CD1c-positive myeloid dendritic cell (primary cell): ENCODE measurements around the gene FRMPD4.

Experiments
- DNase-seq: peaks from one replicate; pipeline ENCODE4 v3.0.0-alpha.2; 2016; ENCODE audit errors: extremely low spot score

Gene FRMPD4

DNA sequence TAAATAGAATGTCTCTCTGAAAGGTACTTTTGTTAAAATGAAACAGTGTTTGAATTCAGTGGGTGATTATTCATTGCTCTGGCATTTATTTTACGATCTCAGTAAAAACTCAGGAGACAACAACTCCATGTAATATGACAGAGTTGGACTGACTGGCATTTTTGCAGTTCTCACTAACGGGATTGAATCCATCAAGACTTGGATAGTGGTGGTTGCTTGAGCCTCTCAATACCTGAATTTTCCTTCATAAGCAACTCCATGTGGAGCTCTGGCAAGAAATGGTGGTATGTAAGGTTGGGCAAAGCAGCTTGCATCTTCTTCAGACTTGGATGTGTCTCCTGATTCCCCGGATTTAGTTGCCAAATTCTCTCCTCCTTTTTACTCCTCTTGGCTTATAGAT is 72.7 kb downstream of the FRMPD4 start:
- DNase-seq = no peak

DNA sequence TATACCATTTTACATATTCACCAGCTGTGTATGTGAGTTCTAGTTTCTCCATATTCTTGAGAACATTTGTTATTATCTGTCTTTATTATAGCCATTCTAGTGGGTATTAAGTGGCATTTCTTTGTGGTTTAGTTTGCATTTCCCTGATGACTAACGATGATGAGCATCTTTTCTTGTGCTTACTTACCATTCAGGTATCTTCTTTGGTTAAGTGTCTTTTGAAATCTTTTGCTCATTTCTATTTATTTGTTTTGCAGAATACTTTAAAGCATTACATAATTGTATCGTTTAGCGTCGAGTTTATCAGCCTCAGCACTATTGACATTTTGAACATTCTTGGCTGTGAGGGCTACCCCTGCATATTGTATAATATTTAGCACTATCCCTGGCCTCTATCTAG is 85.4 kb downstream of the FRMPD4 start:
- no peak for DNase-seq

DNA sequence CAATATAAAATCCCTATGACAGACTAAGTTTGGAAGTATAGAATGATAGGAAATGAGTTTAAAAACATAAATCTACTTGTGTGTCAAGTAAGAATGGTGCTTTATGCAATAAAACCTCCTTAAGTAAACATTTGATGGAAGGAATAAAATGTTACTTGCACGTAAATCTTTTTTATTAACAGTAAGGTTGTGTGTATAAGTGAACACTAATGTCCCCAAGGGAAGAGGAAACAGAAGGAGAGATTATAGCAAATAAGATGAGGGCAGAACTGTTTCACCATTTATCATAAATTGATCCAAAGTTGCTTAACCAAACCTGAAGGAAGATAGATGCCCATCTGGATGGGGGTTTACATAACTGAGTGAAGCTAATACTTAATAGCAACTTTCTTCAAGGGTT is 86.8 kb downstream of the FRMPD4 start:
- no peak for DNase-seq

DNA sequence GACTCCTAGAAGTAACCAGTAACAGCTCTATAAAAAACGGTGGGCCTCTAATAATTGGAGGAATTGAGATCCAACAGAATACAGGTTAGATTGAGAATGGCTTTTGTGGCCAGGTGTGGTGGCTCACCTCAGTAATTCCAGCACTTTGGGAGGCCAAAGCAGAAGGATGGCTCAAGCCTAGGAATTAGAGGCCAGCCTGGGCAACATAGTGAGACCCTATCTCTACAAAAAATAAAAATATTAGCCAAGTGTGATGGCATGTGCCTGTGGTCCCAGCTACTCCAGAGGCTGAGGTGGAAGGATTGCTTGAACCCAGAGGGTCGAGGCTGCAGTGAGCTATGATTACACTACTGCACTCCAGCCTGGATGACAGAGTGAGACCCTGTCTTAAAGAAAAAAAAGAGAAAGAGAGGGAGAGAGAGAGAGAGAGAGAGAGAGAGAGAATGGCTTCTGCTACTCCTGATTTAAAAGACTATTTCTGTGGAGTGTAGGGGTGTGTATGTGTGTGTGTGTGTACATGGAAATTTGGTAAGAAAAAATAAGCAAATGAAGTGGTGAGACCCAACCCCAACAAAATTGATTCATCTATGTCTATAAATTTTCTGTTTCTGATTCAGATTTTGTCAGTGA is 89.3 kb downstream of the FRMPD4 start:
- no peak for DNase-seq

DNA sequence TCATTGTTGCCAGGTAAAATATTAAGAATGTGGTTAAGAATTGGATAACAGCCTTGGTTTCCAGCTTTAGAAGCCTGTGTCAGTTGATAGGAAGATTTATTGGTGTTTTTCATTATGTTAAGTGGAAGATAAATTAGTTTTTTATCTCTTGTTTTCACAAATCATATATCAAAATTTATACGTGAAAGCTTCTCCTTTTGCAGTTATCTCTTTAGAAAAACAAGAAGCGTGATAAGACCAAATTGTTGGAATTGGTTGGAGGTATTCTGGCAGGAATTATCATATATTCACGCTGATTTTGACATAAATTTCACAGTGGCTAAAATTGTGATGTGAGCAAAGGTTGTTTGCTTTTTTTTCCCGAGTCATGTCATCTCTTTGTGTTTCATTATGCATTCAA is 90.6 kb downstream of the FRMPD4 start:
- DNase-seq = no peak

DNA sequence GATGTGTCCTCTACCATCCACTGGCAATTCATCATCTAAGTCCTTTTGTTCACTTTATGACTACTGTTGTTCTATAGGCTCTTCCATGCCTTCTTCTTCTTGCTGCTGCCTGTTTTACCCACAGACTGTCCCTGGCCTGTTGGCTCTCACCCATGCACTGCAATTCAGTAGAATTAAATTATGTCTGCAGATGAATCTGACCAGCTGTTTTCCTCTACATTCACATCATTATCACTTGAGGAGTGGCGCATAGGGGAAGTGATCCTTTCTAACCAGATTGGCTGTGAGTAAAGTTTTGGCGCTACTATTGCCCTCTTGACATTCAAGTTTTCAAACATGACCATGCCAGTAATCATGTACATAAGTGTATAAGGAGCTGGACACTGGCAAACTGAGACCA is 91.7 kb downstream of the FRMPD4 start:
- DNase-seq = no peak

DNA sequence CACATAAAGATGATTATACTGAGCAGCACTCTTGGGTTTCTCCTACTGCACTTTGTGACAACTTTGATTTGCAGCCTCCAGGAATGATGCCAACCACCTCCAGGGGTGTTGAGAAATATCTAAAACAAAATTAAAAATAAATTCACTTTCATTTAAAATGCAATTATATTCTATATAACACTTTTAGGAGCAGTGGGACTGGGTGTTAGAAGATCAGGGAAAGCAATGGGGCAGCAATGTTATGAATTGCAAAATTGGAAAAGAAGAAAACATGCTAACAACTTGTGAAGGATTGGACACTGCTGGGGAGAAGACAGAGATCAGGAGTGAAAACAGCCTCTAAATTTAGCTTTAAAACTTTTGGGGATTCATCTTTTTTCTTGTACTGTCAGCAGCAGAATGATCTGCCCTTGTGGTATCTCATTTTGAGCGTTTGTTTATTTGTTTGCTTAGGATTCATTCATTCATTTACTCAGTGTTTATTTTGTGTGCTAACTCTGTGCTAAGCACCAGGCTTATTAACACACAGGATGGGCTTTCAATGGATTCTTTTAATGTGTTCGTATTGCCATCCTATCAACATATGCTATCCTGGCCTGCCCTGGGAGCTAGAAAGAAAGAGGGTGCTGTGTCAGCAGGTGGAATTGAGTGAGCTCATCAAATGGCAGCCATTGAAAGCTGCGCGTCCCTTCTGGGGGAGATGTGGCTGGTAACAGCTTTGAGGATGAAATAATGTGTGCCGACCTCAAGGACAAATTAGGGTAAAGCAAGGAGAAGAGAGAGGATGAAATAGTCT is 96.5 kb downstream of the FRMPD4 start:
- no peak for DNase-seq

DNA sequence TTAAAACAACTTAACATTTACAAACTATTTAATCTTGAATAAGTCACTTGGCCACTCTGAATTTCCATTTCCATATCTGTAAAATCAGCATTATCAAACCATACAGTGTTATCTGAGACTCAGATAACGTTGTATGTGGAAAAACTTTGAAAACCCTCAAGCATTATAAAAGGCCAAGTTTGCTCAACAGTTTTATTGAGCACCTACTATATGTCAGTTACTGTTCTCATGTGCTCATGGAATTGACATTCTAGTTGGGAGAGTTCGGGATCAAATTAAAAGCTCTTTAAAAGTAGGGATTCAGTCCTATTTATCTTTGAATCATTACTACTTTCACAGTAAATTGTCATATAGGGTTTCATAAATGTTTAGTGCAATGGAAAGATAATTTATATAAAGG is 97.9 kb downstream of the FRMPD4 start:
- no peak for DNase-seq

DNA sequence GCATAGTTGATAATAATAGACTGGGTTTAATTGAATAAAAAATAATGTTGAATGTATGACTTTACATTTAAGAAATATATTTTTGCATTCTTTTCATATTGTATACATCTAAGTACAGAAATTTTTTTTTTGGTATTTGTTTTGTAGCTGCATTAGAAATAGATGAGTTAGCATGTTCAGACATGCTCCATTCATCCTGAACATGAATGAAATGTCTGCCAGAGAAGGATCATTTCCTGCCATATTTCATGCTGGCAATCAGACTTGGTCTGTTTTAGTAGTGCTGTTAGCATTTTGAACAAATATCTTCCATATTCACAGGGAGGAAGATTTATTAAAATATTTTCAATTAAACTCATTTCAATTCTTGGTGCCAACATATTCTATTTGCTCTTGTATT is 98.9 kb downstream of the FRMPD4 start:
- DNase-seq = no peak

DNA sequence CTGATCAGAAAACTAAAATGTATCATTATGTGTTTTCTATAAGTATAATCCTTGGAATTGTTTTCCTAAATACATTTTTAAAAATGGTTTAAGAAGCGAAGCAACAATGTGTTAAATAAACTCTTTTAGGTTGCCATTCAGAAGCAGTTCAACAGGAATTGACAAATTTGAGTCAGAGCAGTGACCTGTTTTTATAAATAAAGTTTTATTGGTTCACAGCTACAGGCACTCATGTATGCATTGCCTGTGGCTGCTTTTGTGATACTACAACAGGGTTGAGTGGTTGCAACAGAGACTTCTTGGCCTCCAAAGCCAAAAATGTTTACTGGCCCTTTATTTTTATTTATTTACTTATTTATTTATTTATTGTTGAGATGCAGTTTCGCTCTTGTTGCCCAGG is 99.5 kb downstream of the FRMPD4 start:
- no peak for DNase-seq

DNA sequence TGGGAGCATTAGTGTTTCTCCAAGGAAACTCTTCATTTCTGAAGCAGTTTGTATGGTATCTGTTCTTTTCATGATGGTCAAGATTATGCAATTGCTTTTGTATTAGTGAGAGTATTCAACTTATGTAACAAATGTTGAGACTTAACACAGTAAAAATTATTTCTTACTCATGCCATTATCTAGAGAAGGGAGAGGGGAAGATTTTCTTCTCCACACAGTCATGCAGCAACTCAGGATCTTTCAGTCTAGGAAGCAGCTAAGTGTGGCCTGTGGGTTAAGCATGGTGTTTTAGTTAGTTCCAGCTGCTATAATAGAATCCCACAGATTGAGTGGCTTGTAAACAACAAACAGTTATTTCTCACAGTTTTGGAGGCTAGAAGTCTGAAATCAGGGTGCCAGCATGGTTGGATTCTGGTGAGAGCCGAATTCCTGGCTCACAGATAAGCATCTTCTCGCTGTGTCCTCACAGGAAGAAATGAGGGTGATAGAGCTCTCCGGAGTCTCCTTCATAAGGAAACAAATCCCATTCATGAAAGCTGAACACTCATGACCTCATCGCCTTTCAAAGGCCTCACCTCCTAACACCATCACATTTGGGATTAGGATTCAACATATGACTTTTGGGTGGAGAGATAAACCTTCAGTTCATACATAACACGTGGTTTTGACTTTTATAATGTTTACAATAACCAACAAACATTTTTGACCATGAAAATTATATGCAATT is 101.2 kb downstream of the FRMPD4 start:
- DNase-seq = no peak

DNA sequence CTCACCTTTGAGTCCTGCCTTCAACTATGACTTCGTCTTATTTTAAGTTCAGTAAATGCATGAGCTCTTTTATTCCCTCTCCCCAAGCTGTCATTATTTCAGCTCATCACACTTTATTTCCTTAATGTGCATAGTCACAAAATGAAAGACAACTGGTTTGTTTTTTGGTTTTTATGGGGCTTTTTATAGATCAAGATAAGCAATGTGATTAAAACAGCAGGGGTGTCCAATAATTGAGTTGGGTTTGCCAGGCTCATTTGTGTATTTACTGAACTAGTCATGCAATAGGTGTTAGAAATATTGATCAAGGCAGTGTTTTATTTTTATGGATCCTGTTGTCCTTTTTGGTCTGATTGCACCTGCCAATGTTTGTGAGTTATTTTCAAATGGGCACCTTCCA is 102.2 kb downstream of the FRMPD4 start:
- no peak for DNase-seq

DNA sequence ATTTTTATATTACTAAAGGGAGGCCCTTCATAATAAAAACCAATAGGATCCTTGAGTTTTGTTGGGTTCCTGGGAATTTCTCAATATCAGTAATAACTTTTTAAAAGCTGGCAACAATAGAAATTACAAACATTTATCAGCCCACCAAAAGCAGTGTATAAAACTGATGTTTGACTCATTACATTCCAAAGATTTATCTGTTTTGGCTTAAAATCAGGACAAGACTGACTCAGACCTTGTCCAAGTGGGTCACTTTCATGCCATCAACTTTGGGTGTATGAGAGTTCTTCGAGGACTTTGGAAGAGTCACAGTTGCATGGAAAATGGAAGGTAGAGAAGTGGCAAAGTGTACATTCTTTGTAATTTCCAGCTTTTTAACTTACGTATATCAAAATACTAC is 102.8 kb downstream of the FRMPD4 start:
- no peak for DNase-seq

DNA sequence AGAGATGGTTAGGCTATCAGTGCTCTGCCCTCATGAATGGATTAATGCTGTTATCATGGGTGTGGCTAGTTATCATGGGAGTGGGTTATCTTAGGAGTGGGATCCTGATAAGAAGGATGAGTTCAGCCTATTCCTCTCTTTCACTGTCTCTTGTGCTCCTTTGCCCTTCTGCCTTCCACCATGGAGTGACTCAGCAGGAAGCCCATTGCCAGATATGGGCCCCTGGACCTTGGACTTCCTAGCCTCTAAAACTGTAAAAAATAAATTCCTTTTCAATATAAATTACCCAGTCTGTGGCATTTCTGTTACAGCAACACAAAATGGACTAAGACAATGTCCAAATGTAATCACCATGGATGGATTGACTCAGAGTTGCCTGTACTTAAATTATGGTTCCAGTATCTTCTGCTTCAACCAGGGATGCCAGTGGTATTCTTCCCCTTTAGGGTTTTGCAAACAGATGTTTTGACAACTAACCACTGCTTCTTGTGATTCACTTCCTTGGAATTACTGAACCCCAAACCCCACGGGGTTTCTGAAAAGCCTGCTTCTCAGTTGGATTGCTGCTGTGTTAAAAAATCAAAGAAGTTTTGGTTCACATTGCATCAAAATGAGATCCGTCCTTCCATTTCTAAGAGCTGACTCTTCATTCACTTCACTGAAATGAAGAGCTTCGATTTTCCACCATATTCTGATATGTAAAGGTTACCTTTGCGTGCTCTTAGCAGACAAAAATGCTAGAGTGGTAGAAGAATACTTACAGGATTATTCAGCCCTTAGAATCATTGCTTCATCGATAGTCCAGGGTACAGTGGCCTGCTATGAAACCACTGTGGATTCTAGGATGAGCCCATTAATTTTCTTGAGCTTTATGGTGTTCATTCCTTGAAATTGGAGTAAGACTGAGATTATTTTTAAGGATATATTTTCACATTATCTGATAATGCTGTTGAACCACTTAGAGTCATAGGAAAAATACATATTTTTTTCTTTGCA is 107.7 kb downstream of the FRMPD4 start:
- no peak for DNase-seq

DNA sequence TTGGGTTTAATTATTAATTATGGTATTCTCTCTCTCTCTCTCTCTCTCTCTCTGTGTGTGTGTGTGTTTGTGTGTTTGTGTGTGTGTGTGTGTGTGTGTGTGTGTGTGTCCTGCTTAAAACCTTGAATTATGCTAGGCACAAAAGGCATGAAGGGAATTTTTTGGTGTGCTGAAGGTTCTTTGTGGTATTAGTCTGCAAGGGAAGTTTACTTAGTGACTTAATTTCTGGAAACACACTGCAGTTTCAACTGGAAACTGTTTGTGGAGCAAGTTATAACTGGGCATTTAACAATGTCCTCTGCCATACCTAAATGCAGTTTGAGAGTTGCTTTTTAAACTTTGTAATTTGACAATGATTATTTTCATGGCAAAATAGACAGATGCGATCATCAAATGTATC is 111.7 kb downstream of the FRMPD4 start:
- no peak for DNase-seq

DNA sequence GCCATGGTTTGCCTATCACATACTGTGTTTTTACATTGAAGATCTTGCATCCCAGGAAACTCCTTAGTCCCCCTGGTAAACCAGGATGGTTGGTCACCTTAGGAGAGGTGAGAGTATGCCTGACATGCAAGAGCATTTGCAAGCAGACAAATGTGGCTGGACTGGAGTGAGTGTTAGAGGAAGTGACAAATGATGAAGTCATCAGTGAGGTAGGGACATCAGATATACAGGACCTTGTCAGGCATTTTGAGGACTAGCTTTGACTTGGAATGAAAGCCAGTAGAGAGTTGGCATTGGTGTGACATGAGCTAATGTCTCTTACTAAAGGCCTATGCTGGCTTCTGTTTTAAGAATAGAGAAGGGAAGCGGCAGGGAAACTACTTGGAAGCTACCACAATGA is 124.9 kb downstream of the FRMPD4 start:
- no peak for DNase-seq

DNA sequence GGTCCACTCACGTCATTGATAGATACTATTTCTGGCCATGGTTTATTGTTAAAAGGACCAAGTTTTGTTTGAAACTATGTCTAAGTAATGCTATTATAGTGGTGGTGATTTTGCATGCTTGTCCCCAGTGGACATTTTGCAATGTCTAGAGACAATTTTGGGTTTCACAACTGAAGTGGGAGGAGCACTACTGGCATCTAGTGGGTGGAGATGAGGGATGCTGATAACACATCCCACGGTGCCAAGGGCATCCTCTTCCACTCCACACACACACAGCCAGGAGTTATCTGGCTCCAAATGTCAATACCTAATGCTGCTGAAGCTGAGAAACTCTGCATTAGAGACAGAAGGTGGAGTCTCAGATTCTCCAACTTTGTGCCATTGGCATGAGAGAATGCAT is 131.2 kb downstream of the FRMPD4 start:
- DNase-seq = no peak

DNA sequence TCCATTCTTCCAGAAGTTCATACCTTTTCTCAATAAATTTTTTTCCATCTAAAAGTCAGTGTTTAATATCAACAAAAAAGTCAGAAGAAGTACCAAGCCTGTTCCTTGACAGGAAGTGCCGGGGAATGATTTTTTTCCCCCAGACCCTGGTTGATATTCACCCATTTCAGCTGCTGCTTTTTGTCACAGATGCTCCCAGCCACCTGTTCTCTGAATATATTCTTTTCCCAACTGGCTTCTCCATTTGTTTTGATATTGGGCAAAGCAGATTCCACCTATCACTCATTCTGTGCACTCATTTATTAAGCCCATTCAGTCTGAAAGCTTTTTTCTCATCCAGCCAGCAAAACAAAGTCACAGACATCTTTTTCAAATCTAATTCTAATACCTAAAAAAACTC is 139.9 kb downstream of the FRMPD4 start:
- no peak for DNase-seq

DNA sequence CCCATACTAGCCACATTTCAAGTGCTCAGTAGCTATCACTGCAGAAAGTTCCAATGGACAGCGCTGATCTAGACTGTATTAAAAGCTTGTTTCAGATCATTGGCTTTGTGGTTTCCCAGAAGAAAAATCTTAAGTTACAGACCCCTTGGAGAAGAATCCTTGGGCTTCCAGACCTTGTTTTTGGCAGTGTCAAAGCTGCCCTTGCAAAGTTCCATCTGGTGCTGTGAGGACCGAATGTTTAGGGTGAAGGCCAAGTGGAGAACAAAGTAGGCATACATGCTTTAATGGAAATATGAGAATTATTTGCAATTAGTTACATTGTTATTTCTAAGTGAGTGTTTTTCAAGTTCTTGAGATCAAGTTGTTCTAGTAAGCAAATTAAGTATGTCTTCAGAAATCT is 144.7 kb downstream of the FRMPD4 start:
- no peak for DNase-seq

DNA sequence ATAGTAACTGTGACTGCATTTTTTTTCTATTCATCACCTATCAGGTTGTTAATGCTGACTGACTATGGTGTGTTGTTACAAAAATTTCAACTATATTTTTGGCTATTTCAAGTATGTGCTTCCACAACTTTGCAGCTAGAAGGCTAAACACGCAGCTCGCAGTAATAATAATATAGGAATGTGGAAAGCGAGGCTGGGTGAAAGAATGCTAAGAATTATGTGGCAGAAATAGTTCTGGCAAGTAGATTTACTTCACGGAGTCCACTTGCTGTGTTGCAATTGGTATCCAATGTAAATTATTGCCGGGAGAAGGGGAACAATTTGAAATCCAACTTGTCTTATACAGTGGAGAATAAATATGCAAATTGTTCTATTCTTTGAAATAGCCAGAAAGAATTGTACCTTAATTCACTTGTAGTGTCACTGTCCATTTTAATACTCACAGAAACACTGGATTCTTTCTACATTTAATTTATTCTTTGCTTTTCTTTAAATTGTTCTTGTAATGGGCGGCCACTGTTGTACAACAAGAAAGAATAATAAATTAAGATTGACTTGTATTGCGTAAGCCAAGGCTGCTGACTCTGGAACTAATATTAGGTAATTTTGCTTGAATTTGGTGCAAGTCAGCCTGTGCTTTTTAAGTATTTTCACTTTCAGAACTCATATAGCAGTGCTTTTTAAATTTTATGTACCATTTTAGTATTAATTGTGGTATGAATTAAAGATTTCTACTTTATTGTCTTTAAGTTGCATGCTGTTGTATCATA is 154.9 kb downstream of the FRMPD4 start:
- DNase-seq = no peak

DNA sequence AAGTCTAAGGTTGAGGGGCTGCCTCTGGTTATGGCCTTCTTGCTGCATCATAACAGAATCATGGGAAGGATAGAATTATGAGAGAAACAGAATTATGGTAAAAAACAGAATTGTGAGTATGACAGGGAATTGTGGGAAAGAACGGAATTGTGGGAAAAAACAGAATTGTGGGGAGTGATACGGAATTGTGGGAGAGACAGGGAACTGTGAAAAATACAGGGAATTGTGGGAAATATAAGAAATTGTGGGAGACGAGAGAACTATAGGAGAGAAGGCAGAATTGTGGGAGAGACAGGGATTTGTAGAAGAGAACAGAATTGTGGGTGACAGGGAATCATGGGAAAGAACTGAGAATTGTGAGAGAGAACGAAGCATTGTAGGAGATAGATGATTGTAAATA is 159.1 kb downstream of the FRMPD4 start:
- no peak for DNase-seq
